ENCODE data around the gene LRRC72. TPM values are rescaled to one million over a fixed set of nuclear protein-coding genes. Genes with fewer than 3 reads are reported as not detected.

Gene LRRC72
- total RNA-seq, result not detected in 2 replicates

GRCh38 chr7:16526742-16527540 is at the start of gene LRRC72:
Gene LRRC72, plus strand, starts transcription at chr7:16526825. Its CDS starts 128 bp downstream, at chr7:16526953.

Other genes starting within 250 kb of the LRRC72 start
- gene CRPPA, start 105.3 kb upstream of the LRRC72 start, total RNA-seq, result 0.34 and 1.00 TPM in 2 replicates
- not detected in 2 replicates for gene SOSTDC1, start 61.1 kb upstream of the LRRC72 start, total RNA-seq
- 8.2 and 11.6 TPM in 2 replicates for gene ANKMY2, start 118.9 kb downstream of the LRRC72 start, total RNA-seq
- 74.5 and 89.5 TPM in 2 replicates for gene BZW2, start 119.4 kb downstream of the LRRC72 start, total RNA-seq
- gene TSPAN13, start 226.9 kb downstream of the LRRC72 start, total RNA-seq, result 26.6 and 41.0 TPM in 2 replicates